Body of pancreas (tissue), 4 donors: Measurements from ENCODE around the gene SOX13. TPM values are rescaled to one million over a fixed set of nuclear protein-coding genes. Genes with fewer than 3 reads are reported as not detected.
A peak's percentile ranks its signal among the peaks of the same experiment; 100 is the strongest.

ENCODE experiments used
- ATAC-seq: fragments of 150-250 bp; one replicate; pipeline ENCODE4 v1.9.1; 2016
- DNase-seq, 4 donors: peaks; one replicate each; pipeline ENCODE4 v3.0.0-alpha.2; 2019
- H3K27ac ChIP-seq, 4 donors: fragments of 200-600 bp; sonication (generic); 1 replicate in 3 of 4; 2 replicates in 1 of 4; pipeline versions ENCODE4 v1.5.1 to v1.6.1; 2016 to 2019; ENCODE audit warnings: mild to moderate bottlenecking in 1 of 4, mixed read lengths in 1 of 4, moderate library complexity in 1 of 4
- H3K27me3 ChIP-seq, 2 donors: fragments of 200-600 bp; sonication (generic); one replicate each; pipeline ENCODE4 v1.6.0; 2016; ENCODE audit warnings: mild to moderate bottlenecking in 1 of 2
- H3K36me3 ChIP-seq, 2 donors: fragments of 200-600 bp; sonication (generic); replicated peaks in 1 of 2; 2 replicates each; pipeline ENCODE4 v1.5.1; 2016; ENCODE audit warnings: low read depth in 2 of 2; ENCODE audit not compliant: insufficient read depth in 1 of 2
- H3K4me1 ChIP-seq: fragments of 200-600 bp; sonication (generic); one replicate; pipeline ENCODE4 v1.6.0; 2016
- H3K4me3 ChIP-seq, 2 donors: fragments of 200-600 bp; sonication (generic); 1 replicate in 1 of 2; 2 replicates in 1 of 2; pipeline ENCODE4 v1.5.1; 2016 to 2019
- H3K9me3 ChIP-seq, 3 donors: fragments of 200-600 bp; sonication (generic); 1 replicate in 2 of 3; 2 replicates in 1 of 3; pipeline ENCODE4 v1.5.1; 2016
- CTCF ChIP-seq, 7 experiments: fragments of 450-650 bp in 4 of 7; fragments of 200-600 bp in 3 of 7; sonication (generic) in 3 of 7; IDR thresholded peaks; one replicate each; pipeline ENCODE4 v1.5.1; 2016 to 2019; ENCODE audit warnings: antibody characterized with exemption in 7 of 7
- POLR2A ChIP-seq, 3 donors: fragments of 450-650 bp; IDR thresholded peaks; one replicate each; pipeline ENCODE4 v1.6.1; 2016; ENCODE audit warnings: antibody characterized with exemption in 3 of 3, mild to moderate bottlenecking in 2 of 3
- WGBS, 2 donors: methylation state at CpG; one replicate each; pipeline ENCODE4 v1.1.5; 2017; 5-methylcytosine and 5-hydroxymethylcytosine counted together
- intact Hi-C: fragments of 100-400 bp; cut with DNase I; formaldehyde crosslinking; loops from one replicate; pipeline ENCODE4 v1.15.1; 2023
- total RNA-seq, 2 donors: library from RNA; depleted of rRNA; stranded (reverse); fragments of >200 nt; gene quantifications; one replicate each; pipeline ENCODE4 v1.1.0, GENCODE V29; 2016

The SOX13 gene
- total RNA-seq, 2 donors from 2014 or later, result 29.6 to 37.2 TPM

- 93 to 98% methylated on average over 5 of the region's 5 CpGs for WGBS, 2 donors
- intact Hi-C loops, result loop anchor here (10.0 kb wide), 1 partner anchor 193 kb away; no protein-coding TSS in a partner anchor
- no peak for DNase-seq
- no peaks in the 10 kb centered on the region for H3K9me3 ChIP-seq
- ATAC-seq, result no peak
- H3K27me3 ChIP-seq, result no peaks in the 10 kb centered on the region
- no peaks in the 10 kb centered on the region for H3K36me3 ChIP-seq
- no peak overlapping the region for H3K4me3 ChIP-seq
- peaks cover 4% of the 10 kb centered on the region for H3K4me1 ChIP-seq
- no peak for TF ChIP-seq POLR2A (IDR thresholded peaks at IDR 0.05)
- TF ChIP-seq CTCF (IDR thresholded peaks at IDR 0.05), result no peak
- H3K27ac ChIP-seq, result no peak overlapping the region
Measured at GRCh38 chr1:204067935-204068334, 5.0 kb upstream of the SOX13 start.

GRCh38 chr1:204069887-204070286, 3.0 kb upstream of the SOX13 start:
- no peak overlapping the region for H3K27ac ChIP-seq
- intact Hi-C loops, result loop anchor here (5.0 to 10.0 kb wide), 2 partner anchors 57 to 195 kb away; no protein-coding TSS in a partner anchor
- H3K9me3 ChIP-seq, result no peaks in the 10 kb centered on the region
- ATAC-seq, result no peak
- 89 to 100% methylated on average over 1 of the region's 1 CpG for WGBS, 2 donors
- no peak for TF ChIP-seq CTCF (IDR thresholded peaks at IDR 0.05)
- no peak for TF ChIP-seq POLR2A (IDR thresholded peaks at IDR 0.05)
- H3K36me3 ChIP-seq, result no peaks in the 10 kb centered on the region
- H3K4me1 ChIP-seq, result peaks cover 4% of the 10 kb centered on the region
- no peak overlapping the region for H3K4me3 ChIP-seq
- no peaks in the 10 kb centered on the region for H3K27me3 ChIP-seq
- no peak for DNase-seq

- intact Hi-C loops, result loop anchor here (5.0 kb wide), 1 partner anchor 56 kb away; no protein-coding TSS in a partner anchor
- H3K36me3 ChIP-seq, result no peaks in the 10 kb centered on the region
- TF ChIP-seq POLR2A (IDR thresholded peaks at IDR 0.05) (no peak), CTCF (IDR thresholded peaks at IDR 0.05) (no peak)
- ATAC-seq (no peak), DNase-seq (no peak)
- peaks cover 13% of the 10 kb centered on the region for H3K4me1 ChIP-seq
- 84 to 85% methylated on average over 6 of the region's 6 CpGs for WGBS, 2 donors
- H3K27ac ChIP-seq, result no peak overlapping the region
- no peaks in the 10 kb centered on the region for H3K27me3 ChIP-seq
- H3K4me3 ChIP-seq, result no peak overlapping the region
- no peaks in the 10 kb centered on the region for H3K9me3 ChIP-seq
Measured at GRCh38 chr1:204070895-204071294, 2.0 kb upstream of the SOX13 start.

- H3K27me3 ChIP-seq, result no peaks in the 10 kb centered on the region
- WGBS, 2 donors, result 0 to 1% methylated on average over 1 to 39 of the region's 39 CpGs
- H3K9me3 ChIP-seq, result no peaks in the 10 kb centered on the region
- ATAC-seq (no peak), DNase-seq (peak in 2 of 4 donors; percentile 32 to 38)
- H3K4me3 ChIP-seq, result peak overlapping the region; percentile 58 to 86
- intact Hi-C loops, result loop anchor here (5.0 kb wide), 1 partner anchor 53 kb away; no protein-coding TSS in a partner anchor
- no peak for TF ChIP-seq CTCF (IDR thresholded peaks at IDR 0.05)
- TF ChIP-seq POLR2A (IDR thresholded peaks at IDR 0.05), result no peak
- H3K4me1 ChIP-seq, result peaks cover 42% of the 10 kb centered on the region
- H3K27ac ChIP-seq, result peak overlapping the region; percentile 49 to 92 (median 88)
- H3K36me3 ChIP-seq, result no peaks in the 10 kb centered on the region
Measured at GRCh38 chr1:204073837-204074273, 940 bp downstream of the SOX13 start.
